Upper lobe of left lung (tissue), 6 donors: ENCODE results near the gene EFEMP2. TPM values are rescaled to one million over a fixed set of nuclear protein-coding genes. Genes with fewer than 3 reads are reported as not detected.
"Not testable (repeated sequence)": the region's sequence is repeated elsewhere in the genome, so short reads cannot be mapped to it uniquely, and the experiment has no call there.

Source experiments
- ATAC-seq, 2 donors: fragments of 200-7000 bp; cut with Tn5 transposase; one replicate each; pipeline ENCODE4 v1.9.1; 2022; ENCODE audit warnings: mild to moderate bottlenecking in 2 of 2, moderate library complexity in 2 of 2; ENCODE audit not compliant: low FRiP score in 2 of 2
- DNase-seq, 2 donors: peaks; one replicate each; pipeline ENCODE4 v3.0.0-alpha.2; 2019 to 2020
- H3K27ac ChIP-seq, 4 donors: fragments of 200-600 bp; sonication (generic); one replicate each; pipeline ENCODE4 v1.5.1; 2016 to 2019
- H3K27me3 ChIP-seq, 4 donors: fragments of 200-600 bp; sonication (generic); one replicate each; pipeline ENCODE4 v1.5.1; 2017 to 2019
- H3K36me3 ChIP-seq, 4 donors: fragments of 200-600 bp; sonication (generic); one replicate each; pipeline ENCODE4 v1.5.1; 2016 to 2019
- H3K4me1 ChIP-seq, 4 donors: fragments of 200-600 bp; sonication (generic); one replicate each; pipeline ENCODE4 v1.5.1; 2018 to 2019
- H3K4me3 ChIP-seq, 4 donors: fragments of 200-600 bp; sonication (generic); one replicate each; pipeline ENCODE4 v1.5.1; 2017 to 2019; ENCODE audit warnings: mild to moderate bottlenecking in 2 of 4, moderate library complexity in 1 of 4
- H3K9me3 ChIP-seq, 4 donors: fragments of 200-600 bp; sonication (generic); one replicate each; pipeline ENCODE4 v1.5.1; 2018 to 2019
- EP300 ChIP-seq, 4 donors: sonication (generic); formaldehyde crosslinking; IDR thresholded peaks; one replicate each; pipeline ENCODE4 v1.5.1; 2017; ENCODE audit warnings: antibody characterized with exemption in 4 of 4, control low read depth in 2 of 4
- POLR2A ChIP-seq, 4 donors: fragments of 450-650 bp; IDR thresholded peaks; one replicate each; pipeline ENCODE4 v1.5.1; 2016 to 2017; ENCODE audit warnings: antibody characterized with exemption in 4 of 4, mild to moderate bottlenecking in 2 of 4
- POLR2AphosphoS5 ChIP-seq, 2 donors: sonication (generic); formaldehyde crosslinking; IDR thresholded peaks; one replicate each; pipeline ENCODE4 v1.5.1; 2017; ENCODE audit warnings: antibody characterized with exemption in 2 of 2
- WGBS, 2 donors: methylation state at CpG; one replicate each; pipeline ENCODE4 v1.1.5; 2017 to 2018; 5-methylcytosine and 5-hydroxymethylcytosine counted together
- total RNA-seq, 6 donors: library from RNA; depleted of rRNA in 4 of 6; stranded (reverse); fragments of >200 nt in 4 of 6; gene quantifications; one replicate each; pipeline versions ENCODE4 v1.1.0 to v1.2.1, GENCODE V29; 2016 to 2021
- TF ChIP-seq, protein P1 (sequence below), 6 experiments: fragments of 450-650 bp in 4 of 6; fragments of 200-600 bp in 2 of 6; sonication (generic) in 2 of 6; IDR thresholded peaks; one replicate each; pipeline ENCODE4 v1.5.1; 2016 to 2019; ENCODE audit warnings: antibody characterized with exemption in 6 of 6
- donor health status: DM: no; HTN: no; CAD: no; lungs with moderate emphysema.
- donor health status: DM: no; HTN: yes; CAD: no; lungs with severe emphysema.

EFEMP2 gene
- total RNA-seq, 6 donors from 2014 or later = 28.8 to 79.6 (median 65.3) TPM

DNA sequence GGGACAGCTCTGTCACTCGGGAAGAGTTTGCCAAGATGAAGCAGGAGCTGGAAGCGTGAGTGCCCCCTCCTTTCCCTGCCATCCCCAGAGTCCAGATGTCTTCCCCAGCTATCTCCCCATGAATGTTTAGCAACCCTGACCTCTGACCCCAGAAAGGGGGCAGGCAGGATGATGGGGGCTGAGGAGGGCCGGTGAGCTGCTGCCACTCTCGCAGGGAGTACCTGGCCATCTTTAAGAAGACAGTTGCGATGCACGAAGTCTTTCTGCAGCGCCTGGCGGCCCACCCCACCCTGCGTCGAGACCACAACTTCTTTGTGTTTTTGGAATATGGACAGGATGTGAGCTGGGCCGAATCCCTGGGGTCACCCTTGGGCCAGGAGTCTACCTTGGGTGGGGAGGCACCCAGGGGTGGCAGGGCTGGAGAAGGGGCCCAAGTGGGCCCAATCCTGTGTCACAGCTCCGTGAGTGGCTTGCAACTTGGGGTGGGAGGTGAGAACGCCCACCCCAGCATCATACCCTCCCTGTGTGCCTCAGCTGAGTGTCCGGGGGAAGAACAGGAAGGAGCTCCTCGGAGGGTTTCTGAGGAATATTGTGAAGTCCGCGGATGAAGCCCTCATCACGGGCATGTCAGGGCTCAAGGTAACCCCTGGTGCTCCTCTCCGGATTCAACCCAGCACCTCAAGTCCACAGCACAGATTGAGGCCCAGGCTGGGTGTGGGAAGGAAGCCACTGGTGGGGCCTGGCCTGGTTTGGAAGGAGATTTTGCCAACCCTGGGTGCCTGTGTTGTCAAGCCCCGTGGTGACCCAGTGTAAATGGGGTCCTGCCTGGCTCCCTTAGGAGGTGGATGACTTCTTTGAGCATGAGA, 22.1 kb downstream of the EFEMP2 start:
- Histone ChIP-seq H3K4me1 (peaks cover 5 to 20% (median 7%) of the 10 kb centered on the region in 4 donors), H3K36me3 (peaks cover 16 to 49% (median 45%) of the 10 kb centered on the region in 4 donors), H3K9me3 (peaks cover 0 to 7% (median 0%) of the 10 kb centered on the region in 4 donors), H3K4me3 (no peak overlapping the region), H3K27me3 (no peaks in the 10 kb centered on the region), H3K27ac (no peak overlapping the region)
- WGBS, 2 donors = 71 to 80% methylated on average over 19 of the region's 20 CpGs
- peak; percentile 7 to 11 for ATAC-seq
- no peak for TF ChIP-seq POLR2AphosphoS5 (IDR thresholded peaks at IDR 0.05)
- DNase-seq = no peak

DNA sequence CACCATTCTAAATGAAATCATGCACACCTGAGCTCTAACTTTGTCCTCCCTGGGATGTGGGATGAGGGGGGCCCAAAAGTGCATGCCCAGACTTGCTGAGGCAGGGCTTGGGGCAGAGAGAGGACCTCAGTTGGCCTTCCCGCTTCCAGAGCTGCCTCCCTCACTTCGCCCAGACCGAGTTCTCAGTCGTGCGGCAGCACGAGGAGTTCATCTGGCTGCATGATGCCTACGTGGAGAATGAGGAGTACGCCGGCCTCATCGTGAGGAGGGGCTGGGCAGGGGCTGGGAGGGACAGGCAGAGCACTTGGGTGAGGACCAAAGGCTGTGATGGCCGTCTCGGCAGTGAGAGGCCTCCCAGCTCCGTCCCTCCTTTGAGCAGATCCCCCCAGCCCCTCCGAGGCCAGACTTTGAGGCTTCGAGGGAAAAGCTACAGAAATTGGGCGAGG, 22.8 kb downstream of the EFEMP2 start:
- H3K4me1 ChIP-seq = peaks cover under 1 to 14% (median 4%) of the 10 kb centered on the region in 4 donors
- no peak overlapping the region for H3K27ac ChIP-seq
- H3K9me3 ChIP-seq = peaks cover 0 to 7% (median 0%) of the 10 kb centered on the region in 4 donors
- H3K27me3 ChIP-seq = no peaks in the 10 kb centered on the region
- WGBS, 2 donors = 62 to 67% methylated on average over 14 to 16 of the region's 16 CpGs
- DNase-seq = no peak
- no peak overlapping the region for H3K4me3 ChIP-seq
- TF ChIP-seq, protein P1, sequence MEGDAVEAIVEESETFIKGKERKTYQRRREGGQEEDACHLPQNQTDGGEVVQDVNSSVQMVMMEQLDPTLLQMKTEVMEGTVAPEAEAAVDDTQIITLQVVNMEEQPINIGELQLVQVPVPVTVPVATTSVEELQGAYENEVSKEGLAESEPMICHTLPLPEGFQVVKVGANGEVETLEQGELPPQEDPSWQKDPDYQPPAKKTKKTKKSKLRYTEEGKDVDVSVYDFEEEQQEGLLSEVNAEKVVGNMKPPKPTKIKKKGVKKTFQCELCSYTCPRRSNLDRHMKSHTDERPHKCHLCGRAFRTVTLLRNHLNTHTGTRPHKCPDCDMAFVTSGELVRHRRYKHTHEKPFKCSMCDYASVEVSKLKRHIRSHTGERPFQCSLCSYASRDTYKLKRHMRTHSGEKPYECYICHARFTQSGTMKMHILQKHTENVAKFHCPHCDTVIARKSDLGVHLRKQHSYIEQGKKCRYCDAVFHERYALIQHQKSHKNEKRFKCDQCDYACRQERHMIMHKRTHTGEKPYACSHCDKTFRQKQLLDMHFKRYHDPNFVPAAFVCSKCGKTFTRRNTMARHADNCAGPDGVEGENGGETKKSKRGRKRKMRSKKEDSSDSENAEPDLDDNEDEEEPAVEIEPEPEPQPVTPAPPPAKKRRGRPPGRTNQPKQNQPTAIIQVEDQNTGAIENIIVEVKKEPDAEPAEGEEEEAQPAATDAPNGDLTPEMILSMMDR (IDR thresholded peaks at IDR 0.05) = no peak
- TF ChIP-seq POLR2AphosphoS5 (IDR thresholded peaks at IDR 0.05) = no peak
- no peak for TF ChIP-seq EP300 (IDR thresholded peaks at IDR 0.05)
- no peak for TF ChIP-seq POLR2A (IDR thresholded peaks at IDR 0.05)
- peaks cover 10 to 43% (median 38%) of the 10 kb centered on the region in 4 donors for H3K36me3 ChIP-seq
- peak; percentile 2 to 4 for ATAC-seq

DNA sequence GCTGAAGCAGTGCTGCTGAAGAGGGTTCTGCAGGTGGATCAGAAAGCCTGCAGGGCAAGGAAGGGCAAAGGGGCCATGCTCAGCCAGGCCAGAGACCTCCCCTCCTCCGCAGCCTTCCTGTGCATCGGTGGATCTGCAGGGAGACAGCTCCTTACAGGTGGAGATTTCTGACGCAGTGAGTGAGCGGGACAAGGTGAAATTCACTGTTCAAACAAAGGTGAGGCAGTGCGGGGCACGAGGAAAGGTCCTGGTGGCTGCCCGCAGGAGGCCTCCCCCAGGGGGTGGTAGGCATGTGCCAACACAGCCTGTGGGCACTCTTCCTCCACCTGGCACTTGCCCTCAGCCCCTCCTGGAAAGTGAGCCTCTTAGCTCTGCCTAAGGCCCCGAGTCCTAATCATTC, 23.2 kb downstream of the EFEMP2 start:
- Histone ChIP-seq H3K27ac (no peak overlapping the region), H3K27me3 (no peaks in the 10 kb centered on the region), H3K4me3 (no peak overlapping the region), H3K4me1 (peaks cover 0 to 12% (median 2%) of the 10 kb centered on the region in 4 donors), H3K9me3 (peaks cover 0 to 7% (median 0%) of the 10 kb centered on the region in 4 donors), H3K36me3 (peaks cover 6 to 38% (median 34%) of the 10 kb centered on the region in 4 donors)
- DNase-seq (no peak), ATAC-seq (peak in 1 of 2 donors; percentile 14)
- TF ChIP-seq, protein P1 (IDR thresholded peaks at IDR 0.05) = no peak
- no peak for TF ChIP-seq POLR2A (IDR thresholded peaks at IDR 0.05)
- no peak for TF ChIP-seq EP300 (IDR thresholded peaks at IDR 0.05)
- TF ChIP-seq POLR2AphosphoS5 (IDR thresholded peaks at IDR 0.05) = no peak
- 62 to 65% methylated on average over 6 to 8 of the region's 8 CpGs for WGBS, 2 donors

DNA sequence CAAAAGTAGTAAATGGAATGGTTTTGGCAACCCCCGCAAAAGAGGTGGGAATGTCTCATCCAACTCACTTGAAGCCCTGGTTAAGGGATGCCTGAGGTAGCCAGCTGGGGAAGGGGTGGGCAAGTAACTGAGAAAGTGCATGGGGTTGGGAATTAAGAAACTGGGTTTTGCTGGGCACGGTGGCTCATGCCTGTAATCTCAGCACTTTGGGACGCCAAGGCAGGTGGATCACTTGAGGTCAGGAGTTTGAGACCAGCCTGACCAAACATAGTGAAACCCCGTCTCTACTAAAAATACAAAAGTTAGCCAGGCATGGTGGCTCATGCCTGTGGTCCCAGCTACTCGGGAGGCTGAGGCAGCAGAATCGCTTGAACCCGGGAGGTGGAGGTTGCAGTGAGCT, 23.9 kb downstream of the EFEMP2 start:
- 62 to 66% methylated on average over 7 of the region's 7 CpGs for whole genome bisulfite sequencing, 2 donors
- H3K36me3 ChIP-seq = peaks cover 6 to 32% (median 27%) of the 10 kb centered on the region in 4 donors
- H3K27ac ChIP-seq, DNase-seq, H3K4me3 ChIP-seq, H3K27me3 ChIP-seq, ATAC-seq, H3K4me1 ChIP-seq, H3K9me3 ChIP-seq: not testable (repeated sequence)

GRCh38 chr11:65847746-65848145, 24.9 kb downstream of the EFEMP2 start:
- H3K4me1 ChIP-seq = peaks cover 0 to 4% (median 0%) of the 10 kb centered on the region in 4 donors
- no peak for TF ChIP-seq EP300 (IDR thresholded peaks at IDR 0.05)
- ATAC-seq = no peak
- no peaks in the 10 kb centered on the region for H3K27me3 ChIP-seq
- peaks cover 4 to 22% (median 18%) of the 10 kb centered on the region in 4 donors for H3K36me3 ChIP-seq
- H3K27ac ChIP-seq = no peak overlapping the region
- H3K4me3 ChIP-seq = no peak overlapping the region
- peaks cover 0 to 7% (median 0%) of the 10 kb centered on the region in 4 donors for H3K9me3 ChIP-seq
- DNase-seq = no peak
- WGBS, 2 donors = 71 to 75% methylated on average over 3 of the region's 3 CpGs

DNA sequence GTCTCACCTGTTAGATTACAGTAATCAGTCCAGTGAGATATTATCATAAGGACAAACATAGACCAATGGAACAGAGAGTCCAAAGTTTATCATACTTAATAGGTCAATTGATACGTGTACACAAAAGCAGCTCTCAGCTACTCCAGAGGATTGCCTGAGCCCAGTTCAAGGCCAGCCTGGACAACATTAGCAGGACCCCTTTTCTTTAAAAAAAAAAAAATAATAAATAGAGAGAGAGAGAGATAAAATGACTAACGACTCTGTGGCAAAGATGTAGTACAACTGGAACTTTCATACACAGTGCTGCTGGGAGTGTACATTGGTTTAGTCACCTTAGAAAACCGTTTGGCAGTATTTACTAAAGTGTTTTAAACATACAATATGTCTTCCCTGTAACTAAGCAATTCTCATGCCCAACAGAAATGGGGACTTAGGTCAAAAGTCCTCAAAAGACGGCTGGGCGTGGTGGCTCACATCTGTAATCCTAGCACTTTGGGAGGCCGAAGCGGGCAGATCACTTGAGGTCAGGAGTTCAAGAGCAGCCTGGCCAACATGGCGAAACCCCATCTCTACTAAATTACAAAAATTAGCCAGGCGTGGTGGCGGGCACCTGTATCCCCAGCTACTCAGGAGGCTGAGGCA, 28.2 kb downstream of the EFEMP2 start:
- ATAC-seq = no peak
- 76 to 89% methylated on average over 7 to 10 of the region's 10 CpGs for WGBS, 2 donors
- no peaks in the 10 kb centered on the region for H3K27me3 ChIP-seq

More for the DNA sequence above, 28.2 kb downstream of the EFEMP2 start:
- TF ChIP-seq EP300 (IDR thresholded peaks at IDR 0.05) (no peak), POLR2A (IDR thresholded peaks at IDR 0.05) (no peak), POLR2AphosphoS5 (IDR thresholded peaks at IDR 0.05) (no peak)
- TF ChIP-seq, protein P1 (IDR thresholded peaks at IDR 0.05) = no peak
- no peak for DNase-seq
- H3K27ac ChIP-seq = no peak overlapping the region
- H3K4me1 ChIP-seq = no peaks in the 10 kb centered on the region
- H3K4me3 ChIP-seq = no peak overlapping the region
- H3K9me3 ChIP-seq = no peaks in the 10 kb centered on the region
- H3K36me3 ChIP-seq = no peaks in the 10 kb centered on the region
